ENCODE measurements around the gene TBX4. TPM values are rescaled to one million over a fixed set of nuclear protein-coding genes. Genes with fewer than 3 reads are reported as not detected.

Gene TBX4
- total RNA-seq, 2 donors from 2014 or later, result not detected

GRCh38 chr17:61531223-61531622, 79.0 kb downstream of the TBX4 start:
- no peak for DNase-seq
- ATAC-seq, result no peak
- intact Hi-C loops (cut with DNase I), result no loop called here

GRCh38 chr17:61532826-61533225, 80.6 kb downstream of the TBX4 start:
- no peak for ATAC-seq
- no peak for DNase-seq
- intact Hi-C loops (cut with DNase I), result no loop called here

GRCh38 chr17:61533797-61534196, 81.6 kb downstream of the TBX4 start:
- ATAC-seq, result no peak
- intact Hi-C loops (cut with DNase I), result no loop called here

GRCh38 chr17:61534414-61534813, 82.2 kb downstream of the TBX4 start:
- DNase-seq, result no peak
- no peak for ATAC-seq
- intact Hi-C loops (cut with DNase I), result no loop called here

More at GRCh38 chr17:61533797-61534196, 81.6 kb downstream of the TBX4 start:
- DNase-seq, result no peak

Other genes with a start within 250 kb of the TBX4 start
- gene TBX2, start 52.6 kb upstream of the TBX4 start, total RNA-seq, result 10 to 100 TPM; 12.1 to 17.0 TPM
- not detected for gene NACA2, start 138.8 kb downstream of the TBX4 start, total RNA-seq